GM13977 (cell line): ENCODE measurements around the gene DCUN1D3.

Experiments
- DNase-seq: peaks from one replicate; pipeline ENCODE4 v3.0.0; 2012; ENCODE audit warnings: low spot score
- CTCF ChIP-seq: IDR thresholded peaks from 2 replicates; pipeline ENCODE4 v1.5.1; 2012; ENCODE audit warnings: mild to moderate bottlenecking, control low read depth; ENCODE audit not compliant: insufficient read depth; ENCODE audit errors: extremely low read depth, missing control alignments
- in situ Hi-C: fragments of 300-500 bp; cut with MboI; formaldehyde crosslinking; loops from one replicate; pipeline ENCODE4 v1.12.0; 2022; ENCODE audit warnings: low sequenced_read_pairs, low pct_unique_long_range_greater_than_20kb, mixed read lengths, inconsistent platforms; ENCODE audit not compliant: unreplicated experiment

Gene DCUN1D3

GRCh38 chr16:20920091-20920490 lies 19.9 kb upstream of the DCUN1D3 start:
- TF ChIP-seq CTCF = no peak
- no peak for DNase-seq
- in situ Hi-C loops = no loop called here

GRCh38 chr16:20918486-20919239 lies 18.5 kb upstream of the DCUN1D3 start:
- no peak for DNase-seq
- TF ChIP-seq CTCF = no peak
- in situ Hi-C loops = no loop called here

- no peak for DNase-seq
- no peak for TF ChIP-seq CTCF
- in situ Hi-C loops = no loop called here
These were observed 16.8 kb upstream of the DCUN1D3 start for GRCh38 chr16:20916942-20917341.

- DNase-seq = no peak
- in situ Hi-C loops = no loop called here
- no peak for TF ChIP-seq CTCF
These were observed 16.1 kb upstream of the DCUN1D3 start for GRCh38 chr16:20916289-20916688.

GRCh38 chr16:20911361-20911760 lies 11.2 kb upstream of the DCUN1D3 start:
- DNase-seq = no peak
- in situ Hi-C loops = no loop called here
- no peak for TF ChIP-seq CTCF

- in situ Hi-C loops = no loop called here
- TF ChIP-seq CTCF = no peak
- no peak for DNase-seq
These were observed 10.7 kb upstream of the DCUN1D3 start for GRCh38 chr16:20910781-20911321.
